HepG2 (cell line): Measurements from ENCODE around the gene SIRT7. TPM values are rescaled to one million over a fixed set of nuclear protein-coding genes. Genes with fewer than 3 reads are reported as not detected.

ENCODE experiments used
- CREM ChIP-seq, 2 experiments: sonication (generic) in 1 of 2; formaldehyde crosslinking in 1 of 2; IDR thresholded peaks; 2 replicates each; pipeline versions ENCODE4 v1.4.0 to v1.6.1; 2016 to 2020; ENCODE audit warnings: antibody characterized with exemption in 1 of 2, mild to moderate bottlenecking in 1 of 2, missing genetic modification reagents in 1 of 2
- HHEX ChIP-seq: IDR thresholded peaks from 2 replicates; pipeline ENCODE4 v1.6.1; 2016; ENCODE audit warnings: control low read depth
- KLF11 ChIP-seq: IDR thresholded peaks from 2 replicates; pipeline ENCODE4 v1.6.1; 2016; ENCODE audit warnings: missing compliant biosample characterization
- NBN ChIP-seq: fragments of 450-650 bp; conservative IDR thresholded peaks from 2 replicates; pipeline ENCODE4 v1.6.1; 2017
- REXO4 ChIP-seq: sonication (generic); formaldehyde crosslinking; IDR thresholded peaks from 2 replicates; pipeline ENCODE4 v1.8.0; 2022; ENCODE audit warnings: missing genetic modification reagents, mild to moderate bottlenecking, borderline replicate concordance
- RNF219 ChIP-seq: sonication (generic); formaldehyde crosslinking; IDR thresholded peaks from 2 replicates; pipeline ENCODE4 v1.5.0; 2020; ENCODE audit warnings: mild to moderate bottlenecking, missing genetic modification reagents
- RORA ChIP-seq: sonication (generic); formaldehyde crosslinking; IDR thresholded peaks from 2 replicates; pipeline ENCODE4 v1.5.0; 2020; ENCODE audit warnings: mild to moderate bottlenecking, missing genetic modification reagents, moderate library complexity
- ZFP36L2 ChIP-seq: sonication (generic); formaldehyde crosslinking; IDR thresholded peaks from 2 replicates; pipeline ENCODE4 v1.4.0; 2020; ENCODE audit warnings: missing genetic modification reagents
- ZFY ChIP-seq: sonication (generic); formaldehyde crosslinking; IDR thresholded peaks from 2 replicates; pipeline ENCODE4 v1.4.0; 2020; ENCODE audit warnings: missing genetic modification reagents
- ZNF563 ChIP-seq: sonication (generic); formaldehyde crosslinking; IDR thresholded peaks from 2 replicates; pipeline ENCODE4 v1.8.0; 2022; ENCODE audit warnings: mild to moderate bottlenecking, moderate library complexity, missing genetic modification reagents
- ZNF589 ChIP-seq: sonication (generic); formaldehyde crosslinking; conservative IDR thresholded peaks from 2 replicates; pipeline ENCODE4 v1.8.0; 2022; ENCODE audit warnings: mild to moderate bottlenecking, moderate library complexity, missing genetic modification reagents
- ZNF737 ChIP-seq: sonication (generic); formaldehyde crosslinking; IDR thresholded peaks from 2 replicates; pipeline ENCODE4 v1.5.0; 2020; ENCODE audit warnings: missing genetic modification reagents, mild to moderate bottlenecking, borderline replicate concordance
- ZNF749 ChIP-seq: sonication (generic); formaldehyde crosslinking; IDR thresholded peaks from 2 replicates; pipeline ENCODE4 v1.8.0; 2022; ENCODE audit warnings: mild to moderate bottlenecking, missing genetic modification reagents, moderate library complexity, borderline replicate concordance
- ZNF766 ChIP-seq: sonication (generic); formaldehyde crosslinking; IDR thresholded peaks from 2 replicates; pipeline ENCODE4 v1.5.0; 2020; ENCODE audit warnings: missing genetic modification reagents, borderline replicate concordance
- ZSCAN9 ChIP-seq: IDR thresholded peaks from 2 replicates; pipeline ENCODE4 v1.6.1; 2016; ENCODE audit warnings: borderline replicate concordance
- polyA plus RNA-seq, 8 experiments: library from polyadenylated mRNA; depleted of rRNA in 3 of 8; stranded (reverse) in 7 of 8; unstranded in 1 of 8; fragments of >200 nt; fragmentation: Illumina TruSeq in 4 of 8; extraction: Trizol in 4 of 8; gene quantifications; 2 replicates each; pipeline versions ENCODE4 v1.2.1 to v1.2.3, GENCODE V29; 2011 to 2016; ENCODE audit warnings: low read depth in 4 of 8, missing spikeins in 1 of 8, mixed read lengths in 1 of 8; ENCODE audit not compliant: insufficient read depth in 1 of 8
- total RNA-seq, 5 experiments: library from RNA; depleted of rRNA; stranded (reverse); fragments of >200 nt; fragmentation: Illumina TruSeq; extraction: Trizol; gene quantifications; 2 replicates each; pipeline ENCODE4 v1.2.3, GENCODE V29; 2016; ENCODE audit warnings: low read depth in 1 of 5
- TF ChIP-seq, protein P1 (sequence below): sonication (generic); formaldehyde crosslinking; IDR thresholded peaks from 2 replicates; pipeline ENCODE4 v1.9.0; 2021; ENCODE audit warnings: missing genetic modification reagents, borderline replicate concordance
- TF ChIP-seq, protein P2 (sequence below): sonication (generic); formaldehyde crosslinking; IDR thresholded peaks from 2 replicates; pipeline ENCODE4 v1.4.0; 2020; ENCODE audit warnings: mild to moderate bottlenecking, missing genetic modification reagents
- TF ChIP-seq, protein P3 (sequence below): sonication (generic); formaldehyde crosslinking; IDR thresholded peaks from 2 replicates; pipeline ENCODE4 v1.9.0; 2022; ENCODE audit warnings: low read depth, missing genetic modification reagents

SIRT7 gene
- total and polyA plus RNA-seq, 2 of the 13 experiments (the other 11 are each of a cell fraction or from before 2014, with no cell fraction given): 8.3 to 24.8 TPM

- no peak for TF ChIP-seq HHEX (CRISPR knock-in tag)
- no peak for TF ChIP-seq RORA (CRISPR knock-in tag)
- TF ChIP-seq, protein P1, sequence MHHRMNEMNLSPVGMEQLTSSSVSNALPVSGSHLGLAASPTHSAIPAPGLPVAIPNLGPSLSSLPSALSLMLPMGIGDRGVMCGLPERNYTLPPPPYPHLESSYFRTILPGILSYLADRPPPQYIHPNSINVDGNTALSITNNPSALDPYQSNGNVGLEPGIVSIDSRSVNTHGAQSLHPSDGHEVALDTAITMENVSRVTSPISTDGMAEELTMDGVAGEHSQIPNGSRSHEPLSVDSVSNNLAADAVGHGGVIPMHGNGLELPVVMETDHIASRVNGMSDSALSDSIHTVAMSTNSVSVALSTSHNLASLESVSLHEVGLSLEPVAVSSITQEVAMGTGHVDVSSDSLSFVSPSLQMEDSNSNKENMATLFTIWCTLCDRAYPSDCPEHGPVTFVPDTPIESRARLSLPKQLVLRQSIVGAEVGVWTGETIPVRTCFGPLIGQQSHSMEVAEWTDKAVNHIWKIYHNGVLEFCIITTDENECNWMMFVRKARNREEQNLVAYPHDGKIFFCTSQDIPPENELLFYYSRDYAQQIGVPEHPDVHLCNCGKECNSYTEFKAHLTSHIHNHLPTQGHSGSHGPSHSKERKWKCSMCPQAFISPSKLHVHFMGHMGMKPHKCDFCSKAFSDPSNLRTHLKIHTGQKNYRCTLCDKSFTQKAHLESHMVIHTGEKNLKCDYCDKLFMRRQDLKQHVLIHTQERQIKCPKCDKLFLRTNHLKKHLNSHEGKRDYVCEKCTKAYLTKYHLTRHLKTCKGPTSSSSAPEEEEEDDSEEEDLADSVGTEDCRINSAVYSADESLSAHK: no peak
- peak; percentile 77 for TF ChIP-seq CREM (IDR thresholded peaks at IDR 0.05)
- TF ChIP-seq CREM (CRISPR knock-in tag; IDR thresholded peaks at IDR 0.05): no peak
- no peak for TF ChIP-seq NBN
- peak; percentile 98 for TF ChIP-seq ZFY (CRISPR knock-in tag)
- 0 out of 2 replicates have a peak, but pooled peaks have one; percentile 14 for TF ChIP-seq ZFP36L2
- peak; percentile 49; the same call in 1 of the 2 replicates for TF ChIP-seq ZNF749 (CRISPR knock-in tag)
- TF ChIP-seq, protein P2, sequence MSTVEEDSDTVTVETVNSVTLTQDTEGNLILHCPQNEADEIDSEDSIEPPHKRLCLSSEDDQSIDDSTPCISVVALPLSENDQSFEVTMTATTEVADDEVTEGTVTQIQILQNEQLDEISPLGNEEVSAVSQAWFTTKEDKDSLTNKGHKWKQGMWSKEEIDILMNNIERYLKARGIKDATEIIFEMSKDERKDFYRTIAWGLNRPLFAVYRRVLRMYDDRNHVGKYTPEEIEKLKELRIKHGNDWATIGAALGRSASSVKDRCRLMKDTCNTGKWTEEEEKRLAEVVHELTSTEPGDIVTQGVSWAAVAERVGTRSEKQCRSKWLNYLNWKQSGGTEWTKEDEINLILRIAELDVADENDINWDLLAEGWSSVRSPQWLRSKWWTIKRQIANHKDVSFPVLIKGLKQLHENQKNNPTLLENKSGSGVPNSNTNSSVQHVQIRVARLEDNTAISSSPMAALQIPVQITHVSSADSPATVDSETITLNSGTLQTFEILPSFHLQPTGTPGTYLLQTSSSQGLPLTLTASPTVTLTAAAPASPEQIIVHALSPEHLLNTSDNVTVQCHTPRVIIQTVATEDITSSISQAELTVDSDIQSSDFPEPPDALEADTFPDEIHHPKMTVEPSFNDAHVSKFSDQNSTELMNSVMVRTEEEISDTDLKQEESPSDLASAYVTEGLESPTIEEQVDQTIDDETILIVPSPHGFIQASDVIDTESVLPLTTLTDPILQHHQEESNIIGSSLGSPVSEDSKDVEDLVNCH: no peak
- TF ChIP-seq ZNF766 (CRISPR knock-in tag): 0 out of 2 replicates have a peak, but pooled peaks have one; percentile 43
- peak; percentile 83 for TF ChIP-seq KLF11 (CRISPR knock-in tag)
- TF ChIP-seq ZSCAN9 (CRISPR knock-in tag): 0 out of 2 replicates have a peak, but pooled peaks have one; percentile 28
- TF ChIP-seq, protein P3, sequence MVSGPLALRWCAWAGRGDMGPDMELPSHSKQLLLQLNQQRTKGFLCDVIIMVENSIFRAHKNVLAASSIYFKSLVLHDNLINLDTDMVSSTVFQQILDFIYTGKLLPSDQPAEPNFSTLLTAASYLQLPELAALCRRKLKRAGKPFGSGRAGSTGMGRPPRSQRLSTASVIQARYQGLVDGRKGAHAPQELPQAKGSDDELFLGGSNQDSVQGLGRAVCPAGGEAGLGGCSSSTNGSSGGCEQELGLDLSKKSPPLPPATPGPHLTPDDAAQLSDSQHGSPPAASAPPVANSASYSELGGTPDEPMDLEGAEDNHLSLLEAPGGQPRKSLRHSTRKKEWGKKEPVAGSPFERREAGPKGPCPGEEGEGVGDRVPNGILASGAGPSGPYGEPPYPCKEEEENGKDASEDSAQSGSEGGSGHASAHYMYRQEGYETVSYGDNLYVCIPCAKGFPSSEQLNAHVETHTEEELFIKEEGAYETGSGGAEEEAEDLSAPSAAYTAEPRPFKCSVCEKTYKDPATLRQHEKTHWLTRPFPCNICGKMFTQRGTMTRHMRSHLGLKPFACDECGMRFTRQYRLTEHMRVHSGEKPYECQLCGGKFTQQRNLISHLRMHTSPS (CRISPR knock-in tag): peak; percentile 94
- TF ChIP-seq REXO4 (CRISPR knock-in tag): no peak
- peak; percentile 94 for TF ChIP-seq ZNF589 (CRISPR knock-in tag)
- no peak for TF ChIP-seq ZNF737 (CRISPR knock-in tag)
- no peak; the same call in 1 of the 2 replicates for TF ChIP-seq ZNF563 (CRISPR knock-in tag)
- TF ChIP-seq RNF219 (CRISPR knock-in tag): no peak
Observed at GRCh38 chr17:81909966-81910839, 7.8 kb downstream of the SIRT7 start (continued).
